ENCODE results near the gene MTUS2. TPM values are rescaled to one million over a fixed set of nuclear protein-coding genes. Genes with fewer than 3 reads are reported as not detected.

Gene MTUS2
- total RNA-seq, 4 donors from 2014 or later = 0.26 to 0.72 (median 0.38) TPM; not detected in 1

DNA sequence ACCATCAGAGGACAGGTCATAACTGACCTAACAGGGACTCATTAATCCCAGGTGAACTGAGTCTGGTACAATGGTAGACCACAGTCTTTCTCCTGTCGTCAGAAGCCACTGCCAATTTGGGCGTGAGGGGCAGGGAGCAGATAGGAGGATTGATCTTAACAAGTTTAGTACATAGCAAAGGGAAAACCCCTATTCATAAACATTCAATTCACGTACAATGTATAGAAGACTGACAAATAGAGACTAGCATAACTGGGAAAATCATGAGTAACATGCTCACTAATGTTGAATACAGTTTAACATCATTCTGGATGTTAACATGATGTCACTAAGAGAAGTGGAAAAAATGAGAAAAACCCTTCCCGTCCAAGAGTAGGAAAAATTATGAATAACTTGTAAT, 721.3 kb downstream of the MTUS2 start:
- TF ChIP-seq, protein P1, sequence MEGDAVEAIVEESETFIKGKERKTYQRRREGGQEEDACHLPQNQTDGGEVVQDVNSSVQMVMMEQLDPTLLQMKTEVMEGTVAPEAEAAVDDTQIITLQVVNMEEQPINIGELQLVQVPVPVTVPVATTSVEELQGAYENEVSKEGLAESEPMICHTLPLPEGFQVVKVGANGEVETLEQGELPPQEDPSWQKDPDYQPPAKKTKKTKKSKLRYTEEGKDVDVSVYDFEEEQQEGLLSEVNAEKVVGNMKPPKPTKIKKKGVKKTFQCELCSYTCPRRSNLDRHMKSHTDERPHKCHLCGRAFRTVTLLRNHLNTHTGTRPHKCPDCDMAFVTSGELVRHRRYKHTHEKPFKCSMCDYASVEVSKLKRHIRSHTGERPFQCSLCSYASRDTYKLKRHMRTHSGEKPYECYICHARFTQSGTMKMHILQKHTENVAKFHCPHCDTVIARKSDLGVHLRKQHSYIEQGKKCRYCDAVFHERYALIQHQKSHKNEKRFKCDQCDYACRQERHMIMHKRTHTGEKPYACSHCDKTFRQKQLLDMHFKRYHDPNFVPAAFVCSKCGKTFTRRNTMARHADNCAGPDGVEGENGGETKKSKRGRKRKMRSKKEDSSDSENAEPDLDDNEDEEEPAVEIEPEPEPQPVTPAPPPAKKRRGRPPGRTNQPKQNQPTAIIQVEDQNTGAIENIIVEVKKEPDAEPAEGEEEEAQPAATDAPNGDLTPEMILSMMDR (IDR thresholded peaks at IDR 0.05) = no peak
- TF ChIP-seq POLR2AphosphoS5 (IDR thresholded peaks at IDR 0.05) = no peak
- no peak for TF ChIP-seq POLR2A (IDR thresholded peaks at IDR 0.05)
- TF ChIP-seq EP300 (IDR thresholded peaks at IDR 0.05) = no peak
- Histone ChIP-seq H3K4me3 (no peak overlapping the region), H3K27ac (no peak overlapping the region), H3K36me3 (peaks cover 2% of the 10 kb centered on the region), H3K27me3 (no peaks in the 10 kb centered on the region), H3K9me3 (no peaks in the 10 kb centered on the region), H3K4me1 (peaks cover 29% of the 10 kb centered on the region)
- no peak for DNase-seq (ENCODE audit: low spot score in 2 of 2)
- WGBS = 91% methylated on average over 4 of the region's 4 CpGs

DNA sequence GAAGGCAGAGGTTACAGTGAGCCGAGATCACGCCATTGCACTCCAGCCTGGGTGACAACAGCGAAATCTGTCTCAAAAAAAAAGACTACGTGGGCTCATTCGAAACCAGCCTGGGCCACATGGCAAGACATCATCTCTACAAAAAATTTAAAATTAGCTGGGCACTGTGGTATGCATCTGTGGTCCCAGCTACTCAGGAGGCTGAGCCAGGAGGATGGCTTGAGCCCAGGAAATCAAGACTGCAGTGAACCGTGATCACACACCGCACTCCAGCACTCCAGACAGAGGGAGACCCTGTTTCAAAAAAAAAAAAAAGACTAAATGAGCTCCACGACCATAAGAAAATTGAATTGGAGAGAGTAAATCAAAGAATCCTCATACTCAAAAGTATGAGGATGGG, 722.2 kb downstream of the MTUS2 start:
- TF ChIP-seq, protein P1 (IDR thresholded peaks at IDR 0.05) = no peak
- no peak for TF ChIP-seq POLR2AphosphoS5 (IDR thresholded peaks at IDR 0.05)
- no peak for TF ChIP-seq EP300 (IDR thresholded peaks at IDR 0.05)
- TF ChIP-seq POLR2A (IDR thresholded peaks at IDR 0.05) = no peak
- Histone ChIP-seq H3K27me3 (no peaks in the 10 kb centered on the region), H3K4me3 (no peak overlapping the region), H3K4me1 (peaks cover 29% of the 10 kb centered on the region), H3K9me3 (no peaks in the 10 kb centered on the region), H3K36me3 (peaks cover 2% of the 10 kb centered on the region), H3K27ac (no peak overlapping the region)
- DNase-seq (ENCODE audit: low spot score in 2 of 2) = no peak
- 90% methylated on average over 8 of the region's 8 CpGs for WGBS

DNA sequence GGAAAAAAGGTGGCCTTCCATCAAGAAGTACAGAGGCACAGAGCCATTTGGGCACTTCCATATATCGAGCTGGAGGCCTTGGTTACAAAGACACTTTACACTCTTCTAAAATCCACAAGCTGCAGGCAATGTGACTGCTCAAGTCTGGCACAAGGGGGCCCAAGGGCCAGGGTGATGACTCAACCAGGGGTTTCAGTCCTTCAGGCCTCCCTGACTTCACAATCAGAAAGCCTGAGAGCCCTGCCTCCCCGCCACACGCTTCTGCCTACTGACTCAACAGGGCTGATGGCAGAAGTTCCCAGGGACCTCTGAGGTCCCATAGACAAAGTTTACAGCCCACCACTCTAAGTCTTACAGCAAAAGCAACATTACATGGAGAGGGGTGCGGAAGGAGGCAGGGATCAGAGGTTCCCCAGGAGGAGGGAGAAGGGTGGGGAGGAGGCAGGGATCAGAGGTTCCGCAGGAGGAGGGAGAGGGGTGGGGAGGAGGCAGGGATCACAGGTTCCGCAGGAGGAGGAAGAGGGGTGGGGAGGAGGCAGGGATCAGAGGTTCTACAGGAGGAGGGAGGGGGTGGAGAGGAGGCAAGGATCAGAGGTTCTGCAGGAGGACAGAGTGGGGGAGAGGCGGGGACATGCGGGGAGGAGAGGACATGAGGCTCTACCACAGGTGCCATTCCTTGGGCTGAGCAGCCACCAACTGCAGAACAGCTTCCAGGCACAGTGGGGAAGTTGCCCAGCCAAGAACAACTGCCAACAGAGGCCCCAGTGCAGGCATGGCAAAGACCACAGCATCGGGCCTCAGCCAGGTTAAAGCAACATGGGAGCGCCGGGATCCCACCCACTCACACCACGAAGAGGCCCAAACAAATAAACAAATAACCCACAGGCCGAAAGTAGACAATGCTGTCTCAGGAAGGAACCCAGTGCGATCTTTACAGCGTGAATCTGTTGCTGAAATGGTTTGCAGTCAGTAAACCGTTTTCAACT, 723.4 kb downstream of the MTUS2 start:
- no peaks in the 10 kb centered on the region for H3K27me3 ChIP-seq
- TF ChIP-seq, protein P1 (IDR thresholded peaks at IDR 0.05) = no peak
- no peak overlapping the region for H3K4me3 ChIP-seq
- peaks cover 8% of the 10 kb centered on the region for H3K36me3 ChIP-seq
- no peak for DNase-seq (ENCODE audit: low spot score in 2 of 2)
- no peak overlapping the region for H3K27ac ChIP-seq
- H3K9me3 ChIP-seq = no peaks in the 10 kb centered on the region
- peaks cover 19% of the 10 kb centered on the region for H3K4me1 ChIP-seq
- 84% methylated on average over 16 of the region's 16 CpGs for WGBS

DNA sequence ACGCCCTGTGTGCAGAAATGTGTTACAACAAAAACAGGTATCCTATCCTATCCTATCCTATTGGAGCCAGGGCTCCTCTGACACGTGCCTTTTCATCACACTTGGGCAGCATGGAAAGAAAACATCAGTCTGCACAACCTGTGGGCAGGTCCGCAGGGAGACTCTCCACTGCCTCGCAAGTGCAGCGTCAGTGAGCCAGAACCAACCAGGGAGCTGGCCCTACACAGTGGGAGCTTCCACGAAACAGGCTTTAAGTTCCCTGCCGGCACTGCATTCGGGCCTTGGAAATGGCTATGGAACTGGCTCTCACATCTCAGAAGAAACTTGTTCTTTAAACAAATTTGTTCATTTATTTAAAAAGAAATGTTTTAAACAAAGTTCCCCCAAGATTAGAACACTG, 725.8 kb downstream of the MTUS2 start:
- WGBS = 75% methylated on average over 8 of the region's 8 CpGs
- Histone ChIP-seq H3K27me3 (no peaks in the 10 kb centered on the region), H3K27ac (no peak overlapping the region), H3K36me3 (peaks cover 16% of the 10 kb centered on the region), H3K4me3 (no peak overlapping the region), H3K9me3 (no peaks in the 10 kb centered on the region), H3K4me1 (peaks cover 2% of the 10 kb centered on the region)
- TF ChIP-seq POLR2A (IDR thresholded peaks at IDR 0.05) = no peak
- TF ChIP-seq EP300 (IDR thresholded peaks at IDR 0.05) = no peak
- no peak for TF ChIP-seq POLR2AphosphoS5 (IDR thresholded peaks at IDR 0.05)
- TF ChIP-seq, protein P1 (IDR thresholded peaks at IDR 0.05) = no peak
- DNase-seq (ENCODE audit: low spot score in 2 of 2) = peak in 1 of 2 donors; percentile 72

DNA sequence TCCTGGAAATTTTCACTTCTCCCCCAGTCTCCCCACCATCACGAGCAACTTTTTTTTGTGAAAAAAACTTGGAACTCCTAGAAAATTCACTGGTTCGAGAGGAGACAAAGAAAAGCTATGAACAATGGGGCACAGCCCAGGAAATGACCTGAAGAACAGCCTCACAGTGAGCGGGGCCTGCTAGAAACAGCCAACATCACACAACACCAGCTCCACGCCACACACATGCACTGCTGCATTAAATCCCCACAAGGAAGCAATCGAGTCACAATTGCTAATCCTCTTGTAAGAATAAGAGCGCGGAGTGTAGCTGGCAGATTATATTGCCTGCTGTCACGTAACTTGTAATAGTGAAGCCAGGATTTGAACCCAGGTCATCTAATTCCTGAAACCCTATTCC, 726.5 kb downstream of the MTUS2 start:
- no peaks in the 10 kb centered on the region for H3K9me3 ChIP-seq
- H3K27ac ChIP-seq = no peak overlapping the region
- H3K4me1 ChIP-seq = peaks cover 2% of the 10 kb centered on the region
- TF ChIP-seq POLR2A (IDR thresholded peaks at IDR 0.05) = no peak
- TF ChIP-seq, protein P1 (IDR thresholded peaks at IDR 0.05) = no peak
- no peak for TF ChIP-seq EP300 (IDR thresholded peaks at IDR 0.05)
- TF ChIP-seq POLR2AphosphoS5 (IDR thresholded peaks at IDR 0.05) = no peak
- peak in 1 of 2 donors; percentile 31 for DNase-seq (ENCODE audit: low spot score in 2 of 2)
- H3K36me3 ChIP-seq = peaks cover 16% of the 10 kb centered on the region
- H3K4me3 ChIP-seq = no peak overlapping the region
- WGBS = 84% methylated on average over 8 of the region's 8 CpGs
- no peaks in the 10 kb centered on the region for H3K27me3 ChIP-seq

Measured in suprapubic skin (tissue), 4 donors.